K562 (cell line): ENCODE measurements around the gene VANGL1. TPM values are rescaled to one million over a fixed set of nuclear protein-coding genes. Genes with fewer than 3 reads are reported as not detected.

Source experiments
- ATAC-seq: fragments of 200-7000 bp; cut with Tn5 transposase; 3 replicates; pipeline ENCODE4 v1.9.1; 2020; ENCODE audit warnings: moderate library complexity
- BruUV-seq: library from RNA; stranded (reverse); fragments of 400-500 nt; replicated peaks from 2 replicates; lab custom pipeline; 2021; lab: Mats Ljungman, UMichigan
- CTCF ChIA-PET: fragments of 300-600 bp; formaldehyde crosslinking; extraction: SDS; loops from one replicate; lab custom pipeline; 2021; ENCODE audit warnings: low intra/inter-chr PET ratio; lab: Yijun Ruan, JAX
- POLR2A ChIA-PET: fragments of 300-600, 350-650 bp; sonication (Branson Sonifier 250); formaldehyde crosslinking; extraction: SDS; loops from one replicate; lab custom pipeline; 2021; ENCODE audit warnings: antibody characterized with exemption, inconsistent platforms; lab: Yijun Ruan, JAX
- DNase-seq, 4 experiments: peaks; one replicate each; pipeline versions ENCODE4 v3.0.0 to v3.0.0-alpha.2; 2011 to 2018; ENCODE audit warnings: low spot score in 3 of 4, mixed read lengths in 3 of 4; ENCODE audit errors: extremely low read depth in 1 of 4
- FAIRE-seq: peaks from 2 replicates; lab custom pipeline; 2011; peaks lifted over from hg19 to GRCh38; lab: Jason Lieb, UNC
- H2AFZ ChIP-seq: 2 replicates; pipeline ENCODE4 v1.6.0; 2011; ENCODE audit warnings: low read depth, low read length, control low read depth, inconsistent platforms
- H3K27ac ChIP-seq: fragments of 200-600 bp; 3 replicates; pipeline ENCODE4 v1.8.0; 2011; ENCODE audit warnings: low read depth, mild to moderate bottlenecking, control low read depth, inconsistent platforms, low read length, moderate library complexity, mixed read lengths; ENCODE audit errors: extremely low read depth
- H3K27me3 ChIP-seq, 2 experiments: fragments of 300-600 bp in 1 of 2; 2 replicates in 1 of 2; 3 replicates in 1 of 2; pipeline versions ENCODE4 v1.6.0 to v1.8.0; 2011; ENCODE audit warnings: inconsistent platforms in 2 of 2, low read length in 2 of 2, mild to moderate bottlenecking in 1 of 2, mixed read lengths in 1 of 2, moderate library complexity in 1 of 2; ENCODE audit not compliant: control insufficient read depth in 2 of 2, insufficient read depth in 2 of 2
- H3K36me3 ChIP-seq: fragments of 300-600 bp; 3 replicates; pipeline ENCODE4 v1.8.0; 2011; ENCODE audit warnings: mild to moderate bottlenecking, low read length, inconsistent platforms; ENCODE audit not compliant: control insufficient read depth, insufficient read depth
- H3K4me1 ChIP-seq, 2 experiments: fragments of 200-600 bp in 1 of 2; replicated peaks in 1 of 2; 2 replicates in 1 of 2; 3 replicates in 1 of 2; pipeline versions ENCODE4 v1.5.1 to v1.8.0; 2011; ENCODE audit warnings: inconsistent platforms in 2 of 2, low read length in 2 of 2, mild to moderate bottlenecking in 1 of 2, mixed read lengths in 1 of 2, moderate library complexity in 1 of 2; ENCODE audit not compliant: control insufficient read depth in 2 of 2, insufficient read depth in 2 of 2
- H3K4me2 ChIP-seq: 2 replicates; pipeline ENCODE4 v1.6.1; 2011; ENCODE audit warnings: low read length, control low read depth, inconsistent platforms, mixed read lengths; ENCODE audit not compliant: insufficient read depth
- H3K4me3 ChIP-seq: fragments of 200-600 bp; sonication (generic), shearing (Covaris generic); 2 replicates; pipeline ENCODE4 v1.5.1; 2016; ENCODE audit warnings: control low read depth, inconsistent platforms
- H3K79me2 ChIP-seq: fragments of 200-600 bp; 3 replicates; pipeline ENCODE4 v1.8.0; 2011; ENCODE audit warnings: low read length, inconsistent platforms; ENCODE audit not compliant: control insufficient read depth, insufficient read depth
- H3K9ac ChIP-seq, 2 experiments: 2 replicates each; pipeline versions ENCODE4 v1.6.0 to v1.6.1; 2011; ENCODE audit warnings: low read depth in 2 of 2, low read length in 2 of 2, control low read depth in 1 of 2, inconsistent platforms in 1 of 2, mild to moderate bottlenecking in 1 of 2, mixed read lengths in 1 of 2; ENCODE audit not compliant: insufficient read depth in 1 of 2
- H3K9me1 ChIP-seq: one replicate; pipeline ENCODE4 v1.6.0; 2011; ENCODE audit warnings: inconsistent platforms, mild to moderate bottlenecking, low read length, moderate library complexity; ENCODE audit not compliant: control insufficient read depth, insufficient read depth
- H3K9me3 ChIP-seq: replicated peaks from 2 replicates; pipeline ENCODE4 v1.5.1; 2011; ENCODE audit warnings: low read depth, low read length, inconsistent platforms; ENCODE audit not compliant: control insufficient read depth, insufficient read depth
- H4K20me1 ChIP-seq: replicated peaks from 2 replicates; pipeline ENCODE4 v1.6.1; 2011; ENCODE audit warnings: low read length, inconsistent platforms, mixed read lengths; ENCODE audit not compliant: control insufficient read depth, insufficient read depth
- ADNP ChIP-seq: fragments of 200-800 bp; sonication (Bioruptor generic); IDR thresholded peaks from 2 replicates; pipeline ENCODE4 v1.6.1; 2016; ENCODE audit warnings: missing genetic modification characterization, missing compliant biosample characterization
- CHD2 ChIP-seq: IDR thresholded peaks from 2 replicates; pipeline ENCODE4 v1.6.1; 2011; ENCODE audit warnings: low read depth, low read length
- CUX1 ChIP-seq: fragments of 200-800 bp; sonication (Bioruptor generic); IDR thresholded peaks from 2 replicates; pipeline ENCODE4 v1.6.1; 2016; ENCODE audit warnings: missing genetic modification characterization, missing compliant biosample characterization
- RB1 ChIP-seq: fragments of 450-650 bp; IDR thresholded peaks from 2 replicates; pipeline ENCODE4 v1.6.1; 2017; ENCODE audit warnings: low read depth, mild to moderate bottlenecking
- WGBS: fragments of 100-300 bp; shearing (Covaris generic); methylation state at CpG from one replicate; pipeline ENCODE4 v1.1.6; 2016; ENCODE audit warnings: low coverage, mixed read lengths; ENCODE audit not compliant: insufficient coverage; ENCODE audit errors: missing lambda C conversion rate; 5-methylcytosine and 5-hydroxymethylcytosine counted together
- in situ Hi-C: fragments of 300-500 bp; cut with MboI; formaldehyde crosslinking; loops from 4 replicates; pipeline ENCODE4 v1.15.0; 2018; ENCODE audit warnings: inconsistent platforms, mixed read lengths
- intact Hi-C: fragments of 100-400 bp; cut with micrococcal nuclease; formaldehyde crosslinking; loops from 2 replicates; pipeline ENCODE4 v1.14.2; 2022
- polyA plus RNA-seq, 8 experiments: library from polyadenylated mRNA; depleted of rRNA in 4 of 8; stranded (reverse) in 5 of 8; unstranded in 3 of 8; fragments of >200 nt; fragmentation: Nextera tagmentation in 2 of 8; fragmentation: Illumina TruSeq in 1 of 8; extraction: Ambion mirVana in 2 of 8; extraction: Trizol in 1 of 8; gene quantifications; 2 replicates each; pipeline versions ENCODE4 v1.2.1 to v1.2.3, GENCODE V29; 2011 to 2014; ENCODE audit warnings: inconsistent platforms in 1 of 8, missing spikeins in 1 of 8
- total RNA-seq, 7 experiments: library from RNA; depleted of rRNA in 6 of 7; stranded (reverse); fragments of >200 nt in 6 of 7; fragmentation: Illumina TruSeq in 2 of 7; extraction: Trizol in 2 of 7; gene quantifications; 2 replicates each; pipeline versions ENCODE4 v1.2.1 to v1.2.3, GENCODE V29; 2011 to 2021; ENCODE audit warnings: low replicate concordance in 1 of 7
- TF ChIP-seq, protein P1 (sequence below): fragments of 450-650 bp; IDR thresholded peaks from 2 replicates; pipeline ENCODE4 v1.6.1; 2016; ENCODE audit warnings: mild to moderate bottlenecking, moderate library complexity

Gene VANGL1
- total and polyA plus RNA-seq, 9 of the 15 experiments (the other 6 are each of a cell fraction or from before 2014, with no cell fraction given) = 0.90 to 12.8 (median 9.6) TPM

- ChIA-PET CTCF (no interaction called here), POLR2A (interaction anchor here (1.7 to 3.3 kb wide), 3 partner anchors 9 to 16 kb away, joined by 5 to 16 read pairs (median 8); partner anchors contain the start of gene VANGL1)
- DNase-seq (no peak), ATAC-seq (no peak), FAIRE-seq (no peak)
- intact Hi-C loops = no loop called here
- no peak overlapping the region for H3K27ac ChIP-seq
- 91% methylated on average over 2 of the region's 2 CpGs for WGBS
- no peaks in the 10 kb centered on the region; the same call in 1 of the 2 replicates for H4K20me1 ChIP-seq
- in situ Hi-C loops = no loop called here
- H3K27me3 ChIP-seq = no peaks in the 10 kb centered on the region
- H3K9ac ChIP-seq = no peak overlapping the region
- no peaks in the 10 kb centered on the region for H3K9me3 ChIP-seq
- H3K9me1 ChIP-seq = peaks cover 3% of the 10 kb centered on the region
- H3K4me1 ChIP-seq = peaks cover 44 to 67% of the 10 kb centered on the region in 2 experiments
- no peak overlapping the region for H2AFZ ChIP-seq
- no peak overlapping the region for H3K4me3 ChIP-seq
- H3K36me3 ChIP-seq = peaks cover 58% of the 10 kb centered on the region
- peaks cover 86% of the 10 kb centered on the region for H3K79me2 ChIP-seq
- BruUV-seq = no TSS peak
- no peak overlapping the region for H3K4me2 ChIP-seq
- TF ChIP-seq ADNP (tag) (peak; percentile 51; the same call in 1 of the 2 replicates), RB1 (no peak), CHD2 (no peak), CUX1 (no peak)
- TF ChIP-seq, protein P1, sequence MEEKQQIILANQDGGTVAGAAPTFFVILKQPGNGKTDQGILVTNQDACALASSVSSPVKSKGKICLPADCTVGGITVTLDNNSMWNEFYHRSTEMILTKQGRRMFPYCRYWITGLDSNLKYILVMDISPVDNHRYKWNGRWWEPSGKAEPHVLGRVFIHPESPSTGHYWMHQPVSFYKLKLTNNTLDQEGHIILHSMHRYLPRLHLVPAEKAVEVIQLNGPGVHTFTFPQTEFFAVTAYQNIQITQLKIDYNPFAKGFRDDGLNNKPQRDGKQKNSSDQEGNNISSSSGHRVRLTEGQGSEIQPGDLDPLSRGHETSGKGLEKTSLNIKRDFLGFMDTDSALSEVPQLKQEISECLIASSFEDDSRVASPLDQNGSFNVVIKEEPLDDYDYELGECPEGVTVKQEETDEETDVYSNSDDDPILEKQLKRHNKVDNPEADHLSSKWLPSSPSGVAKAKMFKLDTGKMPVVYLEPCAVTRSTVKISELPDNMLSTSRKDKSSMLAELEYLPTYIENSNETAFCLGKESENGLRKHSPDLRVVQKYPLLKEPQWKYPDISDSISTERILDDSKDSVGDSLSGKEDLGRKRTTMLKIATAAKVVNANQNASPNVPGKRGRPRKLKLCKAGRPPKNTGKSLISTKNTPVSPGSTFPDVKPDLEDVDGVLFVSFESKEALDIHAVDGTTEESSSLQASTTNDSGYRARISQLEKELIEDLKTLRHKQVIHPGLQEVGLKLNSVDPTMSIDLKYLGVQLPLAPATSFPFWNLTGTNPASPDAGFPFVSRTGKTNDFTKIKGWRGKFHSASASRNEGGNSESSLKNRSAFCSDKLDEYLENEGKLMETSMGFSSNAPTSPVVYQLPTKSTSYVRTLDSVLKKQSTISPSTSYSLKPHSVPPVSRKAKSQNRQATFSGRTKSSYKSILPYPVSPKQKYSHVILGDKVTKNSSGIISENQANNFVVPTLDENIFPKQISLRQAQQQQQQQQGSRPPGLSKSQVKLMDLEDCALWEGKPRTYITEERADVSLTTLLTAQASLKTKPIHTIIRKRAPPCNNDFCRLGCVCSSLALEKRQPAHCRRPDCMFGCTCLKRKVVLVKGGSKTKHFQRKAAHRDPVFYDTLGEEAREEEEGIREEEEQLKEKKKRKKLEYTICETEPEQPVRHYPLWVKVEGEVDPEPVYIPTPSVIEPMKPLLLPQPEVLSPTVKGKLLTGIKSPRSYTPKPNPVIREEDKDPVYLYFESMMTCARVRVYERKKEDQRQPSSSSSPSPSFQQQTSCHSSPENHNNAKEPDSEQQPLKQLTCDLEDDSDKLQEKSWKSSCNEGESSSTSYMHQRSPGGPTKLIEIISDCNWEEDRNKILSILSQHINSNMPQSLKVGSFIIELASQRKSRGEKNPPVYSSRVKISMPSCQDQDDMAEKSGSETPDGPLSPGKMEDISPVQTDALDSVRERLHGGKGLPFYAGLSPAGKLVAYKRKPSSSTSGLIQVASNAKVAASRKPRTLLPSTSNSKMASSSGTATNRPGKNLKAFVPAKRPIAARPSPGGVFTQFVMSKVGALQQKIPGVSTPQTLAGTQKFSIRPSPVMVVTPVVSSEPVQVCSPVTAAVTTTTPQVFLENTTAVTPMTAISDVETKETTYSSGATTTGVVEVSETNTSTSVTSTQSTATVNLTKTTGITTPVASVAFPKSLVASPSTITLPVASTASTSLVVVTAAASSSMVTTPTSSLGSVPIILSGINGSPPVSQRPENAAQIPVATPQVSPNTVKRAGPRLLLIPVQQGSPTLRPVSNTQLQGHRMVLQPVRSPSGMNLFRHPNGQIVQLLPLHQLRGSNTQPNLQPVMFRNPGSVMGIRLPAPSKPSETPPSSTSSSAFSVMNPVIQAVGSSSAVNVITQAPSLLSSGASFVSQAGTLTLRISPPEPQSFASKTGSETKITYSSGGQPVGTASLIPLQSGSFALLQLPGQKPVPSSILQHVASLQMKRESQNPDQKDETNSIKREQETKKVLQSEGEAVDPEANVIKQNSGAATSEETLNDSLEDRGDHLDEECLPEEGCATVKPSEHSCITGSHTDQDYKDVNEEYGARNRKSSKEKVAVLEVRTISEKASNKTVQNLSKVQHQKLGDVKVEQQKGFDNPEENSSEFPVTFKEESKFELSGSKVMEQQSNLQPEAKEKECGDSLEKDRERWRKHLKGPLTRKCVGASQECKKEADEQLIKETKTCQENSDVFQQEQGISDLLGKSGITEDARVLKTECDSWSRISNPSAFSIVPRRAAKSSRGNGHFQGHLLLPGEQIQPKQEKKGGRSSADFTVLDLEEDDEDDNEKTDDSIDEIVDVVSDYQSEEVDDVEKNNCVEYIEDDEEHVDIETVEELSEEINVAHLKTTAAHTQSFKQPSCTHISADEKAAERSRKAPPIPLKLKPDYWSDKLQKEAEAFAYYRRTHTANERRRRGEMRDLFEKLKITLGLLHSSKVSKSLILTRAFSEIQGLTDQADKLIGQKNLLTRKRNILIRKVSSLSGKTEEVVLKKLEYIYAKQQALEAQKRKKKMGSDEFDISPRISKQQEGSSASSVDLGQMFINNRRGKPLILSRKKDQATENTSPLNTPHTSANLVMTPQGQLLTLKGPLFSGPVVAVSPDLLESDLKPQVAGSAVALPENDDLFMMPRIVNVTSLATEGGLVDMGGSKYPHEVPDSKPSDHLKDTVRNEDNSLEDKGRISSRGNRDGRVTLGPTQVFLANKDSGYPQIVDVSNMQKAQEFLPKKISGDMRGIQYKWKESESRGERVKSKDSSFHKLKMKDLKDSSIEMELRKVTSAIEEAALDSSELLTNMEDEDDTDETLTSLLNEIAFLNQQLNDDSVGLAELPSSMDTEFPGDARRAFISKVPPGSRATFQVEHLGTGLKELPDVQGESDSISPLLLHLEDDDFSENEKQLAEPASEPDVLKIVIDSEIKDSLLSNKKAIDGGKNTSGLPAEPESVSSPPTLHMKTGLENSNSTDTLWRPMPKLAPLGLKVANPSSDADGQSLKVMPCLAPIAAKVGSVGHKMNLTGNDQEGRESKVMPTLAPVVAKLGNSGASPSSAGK = no peak
Measured at GRCh38 chr1:115652236-115652788, 10.5 kb downstream of the VANGL1 start.
